Activated naive CD8-positive, alpha-beta T cell treated with anti-CD3 and anti-CD28 coated beads for 36 hours (primary cell): ENCODE measurements around the gene GNAI2. TPM values are rescaled to one million over a fixed set of nuclear protein-coding genes. Genes with fewer than 3 reads are reported as not detected.
"Not testable (repeated sequence)": the region's sequence is repeated elsewhere in the genome, so short reads cannot be mapped to it uniquely, and the experiment has no call there.

ENCODE experiments used
- DNase-seq: peaks from one replicate; pipeline ENCODE4 v3.0.0; 2021
- H3K27ac Mint-ChIP-seq: one replicate; pipeline ENCODE4 v1.8.0; 2022; ENCODE audit warnings: mild to moderate bottlenecking, moderate library complexity, mixed read lengths
- H3K27me3 Mint-ChIP-seq: one replicate; pipeline ENCODE4 v1.8.0; 2022; ENCODE audit warnings: mild to moderate bottlenecking, mixed read lengths
- H3K36me3 Mint-ChIP-seq: one replicate; pipeline ENCODE4 v1.8.0; 2021; ENCODE audit warnings: mild to moderate bottlenecking, mixed read lengths
- H3K4me1 Mint-ChIP-seq: one replicate; pipeline ENCODE4 v1.8.0; 2021; ENCODE audit warnings: mixed read lengths
- H3K4me3 Mint-ChIP-seq: one replicate; pipeline ENCODE4 v1.8.0; 2022; ENCODE audit warnings: mild to moderate bottlenecking, moderate library complexity, mixed read lengths
- H3K9me3 Mint-ChIP-seq: one replicate; pipeline ENCODE4 v1.8.0; 2022; ENCODE audit warnings: mixed read lengths
- total RNA-seq, 2 experiments: library from RNA; stranded (reverse); gene quantifications; one replicate each; pipeline ENCODE4 v1.2.3, GENCODE V29; 2021

Gene GNAI2
- total RNA-seq, 2 experiments from 2014 or later: 211 to 217 TPM

DNA sequence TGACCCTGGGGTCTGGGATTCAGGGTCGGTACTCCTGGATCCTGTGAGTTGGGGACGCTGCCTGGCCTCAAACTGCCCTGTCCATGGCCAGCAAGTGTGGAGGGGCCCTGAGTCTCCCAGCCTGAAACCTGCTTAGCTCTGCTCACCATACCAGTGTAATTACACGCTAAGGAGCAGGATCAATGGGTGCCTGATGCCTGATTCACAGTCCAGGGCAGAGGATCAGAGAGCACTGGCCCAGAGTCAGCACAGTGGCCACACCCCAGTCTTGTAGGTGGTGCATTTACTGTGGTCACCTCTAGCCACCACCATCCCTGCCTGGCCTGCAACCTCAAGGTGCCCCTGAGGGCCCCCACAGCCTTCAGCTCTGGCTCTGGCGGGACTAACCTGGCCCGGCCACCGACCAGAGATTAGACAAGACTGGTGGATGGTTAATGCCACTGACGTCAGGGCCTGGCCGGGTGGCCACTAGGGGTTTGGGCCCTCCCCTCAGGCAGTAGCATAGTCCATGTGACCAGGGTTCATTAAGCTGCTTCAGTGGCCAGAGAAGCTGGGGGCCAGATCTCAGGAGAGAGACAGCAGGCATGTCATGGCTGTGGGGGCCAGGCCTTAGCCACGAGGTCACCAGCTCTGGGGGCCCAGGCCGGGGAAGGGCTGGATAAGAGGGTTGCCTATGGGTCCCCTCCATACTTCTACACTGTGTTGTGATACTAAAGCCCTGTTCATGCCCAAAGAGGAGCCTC lies 34.3 kb upstream of the GNAI2 start:
- Mint-ChIP-seq H3K36me3 (no peaks in the 10 kb centered on the region), H3K4me3 (no peak overlapping the region), H3K4me1 (peaks cover 3% of the 10 kb centered on the region), H3K27me3 (peaks cover 58% of the 10 kb centered on the region), H3K9me3 (no peaks in the 10 kb centered on the region), H3K27ac (no peak overlapping the region)
- DNase-seq: no peak

DNA sequence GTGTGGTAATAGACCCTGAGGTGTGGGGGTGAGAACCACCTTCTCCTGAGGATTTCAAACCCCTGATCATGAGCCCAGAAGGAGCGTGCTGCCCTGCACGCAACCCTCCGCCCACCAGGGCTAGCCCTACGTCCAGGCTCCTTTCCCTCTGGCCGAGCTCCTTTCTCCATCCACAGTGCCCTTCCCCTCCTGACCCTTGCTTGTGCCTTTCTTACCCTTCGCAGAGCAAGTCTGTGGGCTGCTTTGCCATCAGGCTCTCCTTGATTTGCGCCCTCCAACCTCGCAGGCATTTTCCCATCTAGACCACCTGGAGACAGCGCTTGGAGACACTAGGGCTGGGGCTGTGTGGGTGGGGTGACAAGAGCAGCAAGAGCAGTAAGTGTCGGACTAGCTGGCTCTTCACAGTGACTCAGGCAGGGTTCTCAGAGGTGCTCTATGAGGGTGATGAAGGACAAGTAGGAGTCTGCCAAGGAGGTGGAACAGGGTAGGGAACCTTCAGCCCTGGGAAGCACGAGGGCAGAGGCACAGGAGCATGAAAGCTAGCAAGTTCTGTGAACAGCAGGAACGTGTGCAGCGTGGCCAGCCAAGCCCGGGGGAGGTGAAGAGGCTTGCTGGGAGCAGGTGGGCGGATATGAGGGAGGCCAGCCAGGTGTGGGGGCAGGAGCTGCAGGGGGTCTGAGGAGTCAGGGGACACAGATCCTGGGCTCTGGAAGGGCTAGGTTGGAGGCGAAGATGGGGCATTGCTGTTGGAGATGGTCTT lies 33.5 kb upstream of the GNAI2 start:
- Mint-ChIP-seq H3K4me3 (no peak overlapping the region), H3K36me3 (no peaks in the 10 kb centered on the region), H3K4me1 (peaks cover 3% of the 10 kb centered on the region), H3K9me3 (no peaks in the 10 kb centered on the region), H3K27ac (no peak overlapping the region), H3K27me3 (peaks cover 59% of the 10 kb centered on the region)
- no peak for DNase-seq

DNA sequence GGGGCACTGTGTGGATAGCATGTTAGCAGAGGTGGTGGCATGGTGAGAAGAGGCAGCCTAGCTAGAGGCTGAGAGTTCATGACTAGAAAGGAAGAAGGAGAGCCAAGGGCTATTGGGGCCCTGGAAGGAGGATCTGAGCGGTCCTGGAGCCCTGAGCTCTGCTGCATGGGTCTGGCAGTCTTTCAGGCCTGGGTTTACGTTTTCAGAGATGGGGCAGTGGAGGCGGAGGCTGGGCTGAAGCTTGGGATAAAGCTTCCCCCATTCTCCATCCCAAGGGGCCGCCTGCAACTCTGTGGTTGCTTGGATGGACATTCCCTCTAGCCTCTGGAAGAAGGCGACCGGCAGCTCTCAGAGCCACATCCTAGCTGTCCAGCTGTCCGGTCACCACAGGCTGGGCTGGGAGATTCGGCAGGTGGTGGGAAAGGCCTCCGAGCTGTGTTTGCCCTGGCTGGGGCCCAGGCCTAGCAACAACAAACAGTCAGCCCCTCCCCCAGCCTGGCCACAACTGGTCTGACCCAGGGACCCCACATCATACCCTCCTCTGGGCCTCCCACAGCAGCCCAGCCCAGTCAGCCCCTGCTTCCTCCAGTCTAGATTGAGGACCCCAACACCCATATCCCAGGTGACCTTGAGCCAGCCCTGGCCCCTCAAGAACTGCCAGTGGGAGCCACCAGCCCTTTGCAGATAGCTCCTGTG lies 32.7 kb upstream of the GNAI2 start:
- Mint-ChIP-seq H3K4me1 (peaks cover 3% of the 10 kb centered on the region), H3K4me3 (no peak overlapping the region), H3K36me3 (no peaks in the 10 kb centered on the region), H3K27ac (no peak overlapping the region), H3K27me3 (peaks cover 58% of the 10 kb centered on the region), H3K9me3 (no peaks in the 10 kb centered on the region)
- no peak for DNase-seq

DNA sequence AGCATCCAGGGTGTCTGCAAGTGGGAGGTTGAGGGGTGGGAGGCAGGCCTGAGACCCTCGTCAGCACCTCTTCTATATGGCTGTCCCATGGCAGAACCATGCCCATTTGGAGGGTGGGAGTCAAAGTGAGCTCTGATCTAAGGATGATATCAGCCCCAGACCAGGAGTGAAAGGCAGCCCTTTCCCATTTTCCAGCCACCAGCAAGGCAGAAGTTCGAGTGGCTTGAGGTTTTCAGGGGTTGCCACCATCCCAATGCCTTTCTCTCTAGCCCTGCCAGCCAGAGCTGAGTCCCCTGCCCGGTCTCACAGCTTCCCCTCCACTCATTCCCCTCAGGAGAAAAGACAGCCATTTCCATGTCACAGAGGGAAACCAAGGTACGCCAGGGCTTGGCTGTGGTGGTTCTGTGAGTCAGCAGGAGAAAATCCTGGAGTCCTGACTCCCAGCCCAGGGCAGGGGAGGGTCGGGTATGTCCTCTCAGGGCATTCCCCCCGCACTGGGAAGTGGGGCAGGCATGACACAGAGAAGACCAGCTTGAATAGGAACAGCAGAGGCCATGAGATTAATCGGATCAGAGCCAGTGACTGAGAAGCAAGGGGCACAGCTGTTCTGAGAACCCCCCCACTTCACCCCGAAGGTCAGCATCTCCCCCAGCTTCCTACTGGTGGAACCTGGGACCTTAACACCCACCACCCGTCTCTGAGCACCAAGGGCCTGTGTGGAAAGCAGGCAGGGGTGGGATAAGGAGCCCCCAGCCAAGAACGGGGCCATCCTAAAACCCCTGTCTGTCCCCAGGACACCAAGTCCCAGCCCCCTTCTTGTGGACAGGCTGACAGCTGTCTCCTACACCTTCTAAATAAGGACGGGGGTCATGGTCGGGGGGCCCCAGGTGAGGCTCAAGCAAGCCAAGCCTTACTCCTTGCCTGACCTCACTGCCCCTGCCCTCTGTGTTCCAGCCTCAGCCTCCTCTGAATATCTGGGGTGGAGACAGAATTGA lies 31.9 kb upstream of the GNAI2 start:
- Mint-ChIP-seq H3K4me3 (no peak overlapping the region), H3K27me3 (peaks cover 57% of the 10 kb centered on the region), H3K36me3 (no peaks in the 10 kb centered on the region)

DNA sequence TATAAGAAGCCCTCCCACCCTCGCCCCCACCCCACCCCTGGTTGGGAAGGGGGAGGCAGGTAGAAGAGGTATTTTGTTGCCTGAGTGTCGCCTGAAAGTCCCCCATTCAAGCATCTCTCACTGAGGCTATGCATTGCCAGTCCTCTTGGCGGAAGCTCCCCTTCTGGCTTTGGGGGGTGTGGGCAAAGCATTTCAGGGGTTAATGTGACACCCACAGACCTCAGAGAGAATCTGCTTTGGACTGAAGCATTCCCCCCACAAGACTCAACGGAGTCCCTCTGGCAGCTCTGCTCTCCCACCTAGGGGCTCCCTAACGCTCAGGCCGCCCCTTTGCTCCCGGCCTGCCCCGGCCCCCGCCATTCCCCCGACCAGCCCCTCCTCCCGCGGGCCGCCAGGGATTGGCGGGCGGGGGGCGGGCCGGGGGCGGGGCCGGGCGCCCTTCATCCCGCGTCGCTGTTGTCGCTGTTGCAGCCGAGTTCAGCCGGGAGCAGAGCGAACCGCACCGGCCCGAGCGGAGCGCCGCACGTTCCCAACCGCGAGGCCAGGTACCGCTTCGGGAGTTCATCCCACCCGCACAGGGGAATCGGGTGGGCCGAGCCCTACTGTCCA lies 31.1 kb upstream of the GNAI2 start, which contains the start of gene SLC38A3:
TSS of gene SLC38A3 (plus strand) at position 468 of the 609 bp plus-strand sequence. CDS start 8,929 bp downstream, outside the sequence.
- H3K27me3 Mint-ChIP-seq: peaks cover 54% of the 10 kb centered on the region
- DNase-seq: peak; percentile 23
- H3K27ac Mint-ChIP-seq: no peak within 1 kb of the TSS

More for the DNA sequence above, 31.9 kb upstream of the GNAI2 start:
- H3K27ac Mint-ChIP-seq: no peak overlapping the region
- no peaks in the 10 kb centered on the region for H3K9me3 Mint-ChIP-seq
- DNase-seq: no peak
- peaks cover 3% of the 10 kb centered on the region for H3K4me1 Mint-ChIP-seq

DNA sequence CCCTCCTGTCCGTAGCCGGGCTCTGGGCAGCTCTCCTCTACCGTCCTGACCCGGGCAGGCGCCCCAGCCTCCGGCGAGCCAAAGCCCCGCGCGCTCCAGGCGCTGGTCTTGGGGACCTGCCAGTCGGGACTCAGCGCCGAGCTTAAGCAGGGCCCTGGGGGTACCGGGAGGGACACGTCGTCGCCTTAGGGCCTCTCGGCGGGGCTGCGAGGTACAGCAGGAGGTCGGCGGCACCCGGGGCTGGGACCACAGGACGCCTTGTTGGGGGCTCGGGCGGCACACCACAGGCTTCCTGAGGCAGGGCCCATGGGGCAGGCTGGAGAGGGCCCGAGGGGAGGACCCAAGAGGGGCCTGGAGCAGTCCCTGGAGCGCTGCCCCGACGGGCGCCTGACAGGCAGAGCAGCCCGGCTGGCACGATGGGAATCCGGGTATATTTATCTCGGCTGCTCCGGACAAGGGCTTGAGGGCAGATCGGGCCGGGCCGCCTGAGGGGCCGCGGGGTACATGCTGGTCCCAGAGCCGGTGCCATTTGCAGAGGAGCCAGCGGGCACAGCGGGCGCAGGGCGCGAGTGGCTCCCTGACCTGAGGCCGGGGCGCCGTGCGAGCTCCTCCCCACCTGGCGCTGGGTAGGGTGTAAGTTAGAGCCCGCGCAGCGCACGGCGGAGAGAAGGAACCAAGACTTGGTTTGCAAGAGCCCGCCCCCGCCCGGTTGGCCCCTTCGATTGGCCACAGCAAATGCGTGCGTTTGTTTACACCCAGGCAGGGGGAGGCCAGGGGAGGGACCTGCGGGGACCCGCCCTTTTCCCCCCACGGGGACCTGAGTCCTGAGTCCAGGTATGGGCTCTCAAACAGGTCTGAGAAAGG lies 30.4 kb upstream of the GNAI2 start:
- no peaks in the 10 kb centered on the region for H3K36me3 Mint-ChIP-seq
- peaks cover 3% of the 10 kb centered on the region for H3K4me1 Mint-ChIP-seq
- H3K4me3 Mint-ChIP-seq: peak overlapping the region; percentile 38
- DNase-seq: peak; percentile 45
- no peaks in the 10 kb centered on the region for H3K9me3 Mint-ChIP-seq
- H3K27ac Mint-ChIP-seq: no peak overlapping the region
- H3K27me3 Mint-ChIP-seq: peaks cover 54% of the 10 kb centered on the region

More for the DNA sequence above, 31.1 kb upstream of the GNAI2 start, which contains the start of gene SLC38A3:
- Mint-ChIP-seq H3K9me3 (no peaks in the 10 kb centered on the region), H3K36me3 (no peaks in the 10 kb centered on the region), H3K4me1 (peaks cover 3% of the 10 kb centered on the region), H3K4me3 (peak within 1 kb of the TSS; percentile 38)

DNA sequence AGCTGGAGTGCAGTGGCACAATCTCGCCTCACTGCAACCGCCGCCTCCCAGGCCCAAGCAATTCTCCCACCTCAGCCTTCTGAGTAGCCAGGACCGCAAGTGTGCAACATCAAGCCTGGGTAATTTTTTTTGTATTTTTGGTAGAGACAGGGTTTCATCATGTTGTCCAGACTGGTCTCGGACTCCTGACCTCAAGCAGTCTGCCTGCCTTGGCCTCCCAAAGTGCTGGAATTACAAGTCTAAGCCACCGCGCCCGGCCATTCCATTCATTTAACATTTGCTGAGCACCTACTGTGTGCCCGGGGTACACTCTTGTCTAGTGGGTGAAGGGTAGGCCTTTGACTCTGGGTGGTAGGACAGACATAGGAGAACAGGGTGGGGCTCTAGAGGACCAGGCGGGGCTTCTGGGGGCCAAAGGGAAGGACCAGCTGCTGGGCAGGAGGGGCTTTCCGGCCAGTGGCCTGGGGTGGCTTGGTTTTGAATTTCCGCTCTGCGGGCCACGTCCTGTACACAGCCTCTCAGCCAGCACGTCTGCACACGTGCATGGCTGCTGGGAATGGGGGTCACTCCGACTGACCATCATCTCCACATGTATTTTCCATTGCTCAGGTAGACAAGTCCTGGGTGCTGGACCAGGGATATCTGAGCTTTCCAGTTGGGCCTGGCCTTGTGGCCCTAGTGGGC lies 28.5 kb upstream of the GNAI2 start:
- Mint-ChIP-seq H3K4me1 (peaks cover 3% of the 10 kb centered on the region), H3K4me3 (no peak overlapping the region), H3K9me3 (no peaks in the 10 kb centered on the region), H3K27ac (no peak overlapping the region), H3K27me3 (peaks cover 42% of the 10 kb centered on the region), H3K36me3 (no peaks in the 10 kb centered on the region)
- DNase-seq: no peak

DNA sequence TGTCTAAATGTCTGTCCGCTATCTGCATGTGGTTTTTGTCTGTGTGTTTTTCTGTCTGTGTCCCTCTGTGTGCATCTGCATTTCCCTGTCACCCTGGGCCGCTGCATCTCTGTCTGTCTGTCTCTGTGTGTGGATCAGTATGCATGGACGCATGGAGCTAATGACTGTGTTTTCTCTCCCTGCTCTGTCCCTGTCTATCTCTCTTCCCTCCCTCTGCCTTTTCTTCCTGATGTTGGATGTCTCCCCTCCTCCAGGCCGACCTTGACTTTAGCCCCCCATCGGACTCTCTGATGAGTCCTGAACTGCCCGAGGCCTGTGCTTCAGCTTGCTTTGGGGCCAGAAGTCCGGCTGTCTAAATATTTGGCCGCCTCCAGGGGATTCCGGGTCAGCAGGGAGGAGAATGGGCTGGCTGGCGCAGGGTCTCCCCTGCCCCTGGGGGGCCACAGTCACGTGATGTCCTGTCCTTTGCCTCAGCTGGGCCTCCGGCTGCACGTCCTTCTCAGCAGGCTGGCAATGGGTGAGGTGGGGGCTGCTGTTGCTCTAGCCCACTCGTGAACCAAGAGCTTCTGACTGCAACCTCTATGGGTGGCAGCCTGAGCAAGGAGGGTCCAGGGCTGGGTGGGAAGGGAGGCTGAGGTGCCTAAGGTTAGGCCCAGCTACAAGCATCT lies 27.2 kb upstream of the GNAI2 start:
- Mint-ChIP-seq H3K4me3 (no peak overlapping the region), H3K27me3 (peaks cover 32% of the 10 kb centered on the region), H3K27ac (no peak overlapping the region), H3K36me3 (no peaks in the 10 kb centered on the region), H3K4me1 (peaks cover 3% of the 10 kb centered on the region), H3K9me3 (no peaks in the 10 kb centered on the region)
- DNase-seq: no peak

DNA sequence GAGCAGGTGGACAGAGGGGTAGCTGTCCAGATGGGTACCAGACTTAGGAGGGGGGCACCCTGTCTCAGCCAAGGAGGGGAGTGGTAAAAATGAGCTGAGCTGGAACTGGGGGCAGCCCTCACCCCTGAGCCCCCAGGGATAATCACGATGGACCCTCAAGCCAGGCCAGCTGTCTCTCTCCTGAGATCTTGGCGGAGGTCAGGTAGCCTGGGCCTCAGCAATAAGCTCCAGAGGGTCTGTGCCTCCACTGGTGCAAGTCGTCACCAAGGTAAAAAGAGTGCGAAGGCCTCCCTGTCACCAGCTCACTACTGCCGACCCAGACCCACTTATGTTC lies 25.9 kb upstream of the GNAI2 start:
- Mint-ChIP-seq H3K27me3 (peaks cover 18% of the 10 kb centered on the region), H3K4me1 (no peaks in the 10 kb centered on the region), H3K9me3 (no peaks in the 10 kb centered on the region), H3K27ac (no peak overlapping the region), H3K36me3 (no peaks in the 10 kb centered on the region), H3K4me3 (no peak overlapping the region)
- no peak for DNase-seq

DNA sequence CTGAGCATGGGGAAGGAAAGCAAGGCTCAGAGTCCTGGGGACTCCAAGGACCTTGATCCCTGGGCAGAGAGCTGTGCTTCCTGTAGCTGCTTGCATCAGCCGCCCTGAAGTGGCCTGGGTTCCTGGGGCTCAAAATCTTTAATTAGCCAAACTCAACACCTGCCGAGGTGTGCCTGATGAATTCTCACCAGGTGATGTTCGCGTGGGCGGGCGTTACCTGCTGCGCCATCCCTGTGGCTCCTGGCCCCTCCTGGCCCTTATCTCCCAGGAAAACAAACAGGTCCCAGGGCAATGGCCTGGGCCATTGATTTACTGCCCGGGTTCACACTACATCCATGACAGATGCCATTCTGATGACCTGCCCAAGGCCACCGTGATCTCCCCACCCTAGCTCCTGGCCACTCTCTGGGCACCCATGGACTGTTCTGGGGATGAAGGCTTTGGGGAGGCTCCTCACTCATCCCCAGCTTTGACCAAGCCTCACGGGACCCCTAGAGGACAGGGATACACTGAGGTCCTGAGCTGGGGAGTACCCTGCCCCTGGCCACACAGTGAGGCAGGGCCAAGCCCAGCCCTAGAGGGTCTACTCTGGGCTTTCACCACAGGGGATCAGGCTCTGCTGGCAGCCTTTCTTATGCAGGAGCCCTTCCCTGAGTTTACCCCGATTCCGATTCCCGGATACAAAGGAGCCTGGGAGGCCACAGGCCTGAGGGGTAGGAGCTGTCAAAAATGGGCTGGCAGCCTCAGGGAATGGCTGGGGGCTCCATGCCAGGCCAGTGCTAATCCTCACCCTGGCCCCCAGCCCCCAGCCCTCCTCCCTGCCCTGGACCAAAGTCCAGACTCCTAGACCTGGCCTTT lies 25.3 kb upstream of the GNAI2 start:
- H3K27me3 Mint-ChIP-seq: peaks cover 12% of the 10 kb centered on the region

DNA sequence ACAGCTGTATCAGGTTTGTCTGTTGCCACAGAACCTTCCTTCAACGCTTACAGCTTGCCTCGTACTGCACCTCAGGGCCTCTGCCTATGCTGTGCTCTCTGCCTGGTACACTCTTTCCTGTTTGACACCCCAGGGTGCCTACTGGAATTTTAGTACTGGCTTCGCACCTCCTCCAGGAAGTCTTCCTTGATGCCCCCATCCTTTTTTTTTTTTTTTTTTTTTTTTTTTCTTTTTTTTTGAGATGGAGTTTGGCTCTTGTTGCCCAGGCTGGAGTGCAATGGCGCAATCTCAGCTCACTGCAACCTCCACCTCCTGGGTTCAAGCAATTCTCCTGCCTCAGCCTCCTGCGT lies 24.7 kb upstream of the GNAI2 start:
- H3K27ac Mint-ChIP-seq, H3K9me3 Mint-ChIP-seq, H3K4me3 Mint-ChIP-seq, H3K27me3 Mint-ChIP-seq, DNase-seq, H3K4me1 Mint-ChIP-seq, H3K36me3 Mint-ChIP-seq: not testable (repeated sequence)

More for the DNA sequence above, 25.3 kb upstream of the GNAI2 start:
- H3K36me3 Mint-ChIP-seq: no peaks in the 10 kb centered on the region
- H3K4me1 Mint-ChIP-seq: no peaks in the 10 kb centered on the region
- no peak overlapping the region for H3K27ac Mint-ChIP-seq
- DNase-seq: no peak
- no peaks in the 10 kb centered on the region for H3K9me3 Mint-ChIP-seq
- H3K4me3 Mint-ChIP-seq: no peak overlapping the region

DNA sequence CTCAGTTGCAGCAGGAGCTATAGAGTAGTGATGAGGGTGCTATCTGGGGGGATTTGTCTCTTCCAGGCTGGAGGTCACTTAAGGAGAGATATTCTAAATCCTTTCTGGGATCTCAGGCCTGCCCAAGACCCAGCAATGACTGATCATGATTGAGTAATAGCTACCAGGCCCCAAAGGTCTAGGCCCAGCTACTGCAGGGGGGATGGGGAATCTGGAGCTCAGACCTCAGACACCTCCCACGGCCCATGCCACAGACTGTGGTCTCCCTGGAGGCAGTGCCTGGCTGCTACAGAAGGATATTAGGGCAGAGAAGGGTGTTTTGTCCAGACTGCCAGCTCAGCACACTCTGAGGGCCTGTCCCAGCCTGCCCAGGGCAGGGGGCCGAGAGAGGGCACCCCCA lies 24.1 kb upstream of the GNAI2 start:
- no peak overlapping the region for H3K27ac Mint-ChIP-seq
- peak; percentile 74 for DNase-seq
- H3K9me3 Mint-ChIP-seq: no peaks in the 10 kb centered on the region
- H3K4me3 Mint-ChIP-seq: no peak overlapping the region
- no peaks in the 10 kb centered on the region for H3K36me3 Mint-ChIP-seq
- peaks cover 2% of the 10 kb centered on the region for H3K27me3 Mint-ChIP-seq
- H3K4me1 Mint-ChIP-seq: no peaks in the 10 kb centered on the region
